HEK293T (cell line): ENCODE measurements around the gene PCDH1.

Experiments
- ARNT ChIP-seq: fragments of 450-650 bp; IDR thresholded peaks from 2 replicates; pipeline ENCODE4 v1.6.1; 2017; ENCODE audit warnings: mild to moderate bottlenecking
- BHLHE40 ChIP-seq: fragments of 450-650 bp; IDR thresholded peaks from 2 replicates; pipeline ENCODE4 v1.6.1; 2016; ENCODE audit warnings: mild to moderate bottlenecking, moderate library complexity, borderline replicate concordance
- ELF4 ChIP-seq: fragments of 450-650 bp; IDR thresholded peaks from 2 replicates; pipeline ENCODE4 v1.6.1; 2017; ENCODE audit warnings: antibody characterized with exemption
- FOXA1 ChIP-seq: fragments of 450-650 bp; IDR thresholded peaks from 2 replicates; pipeline ENCODE4 v1.6.1; 2016; ENCODE audit warnings: mild to moderate bottlenecking
- FOXK2 ChIP-seq: fragments of 450-650 bp; IDR thresholded peaks from 2 replicates; pipeline ENCODE4 v1.6.1; 2016; ENCODE audit warnings: mild to moderate bottlenecking
- FOXM1 ChIP-seq: fragments of 450-650 bp; IDR thresholded peaks from 2 replicates; pipeline ENCODE4 v1.6.1; 2017; ENCODE audit warnings: mild to moderate bottlenecking, borderline replicate concordance
- HDGF ChIP-seq: fragments of 450-650 bp; IDR thresholded peaks from 2 replicates; pipeline ENCODE4 v1.6.1; 2017; ENCODE audit warnings: antibody characterized with exemption, borderline replicate concordance
- LEF1 ChIP-seq: fragments of 450-650 bp; IDR thresholded peaks from 2 replicates; pipeline ENCODE4 v1.6.1; 2017; ENCODE audit warnings: mild to moderate bottlenecking, borderline replicate concordance
- PKNOX1 ChIP-seq: fragments of 450-650 bp; IDR thresholded peaks from 2 replicates; pipeline ENCODE4 v1.6.1; 2016
- SP1 ChIP-seq: fragments of 450-650 bp; IDR thresholded peaks from 2 replicates; pipeline ENCODE4 v1.6.1; 2017
- SUZ12 ChIP-seq: fragments of 450-650 bp; IDR thresholded peaks from 2 replicates; pipeline ENCODE4 v1.6.1; 2016; ENCODE audit warnings: mild to moderate bottlenecking
- TARDBP ChIP-seq: fragments of 450-650 bp; IDR thresholded peaks from 2 replicates; pipeline ENCODE4 v1.6.1; 2016
- ZNF384 ChIP-seq: fragments of 450-650 bp; IDR thresholded peaks from 2 replicates; pipeline ENCODE4 v1.6.1; 2016

GRCh38 chr5:141913560-141914198 is 35.5 kb upstream of the PCDH1 start:
- no peak for TF ChIP-seq FOXK2
- no peak for TF ChIP-seq SP1
- no peak for TF ChIP-seq ZNF384
- no peak for TF ChIP-seq SUZ12
- TF ChIP-seq HDGF = no peak
- TF ChIP-seq BHLHE40 = no peak
- no peak for TF ChIP-seq FOXM1
- TF ChIP-seq PKNOX1 = no peak
- no peak for TF ChIP-seq LEF1
- TF ChIP-seq ELF4 = no peak
- no peak for TF ChIP-seq ARNT
- TF ChIP-seq FOXA1 = no peak
- TF ChIP-seq TARDBP = no peak
